Measurements from ENCODE around the gene OBP2A. TPM values are rescaled to one million over a fixed set of nuclear protein-coding genes. Genes with fewer than 3 reads are reported as not detected.

OBP2A gene
- total RNA-seq, 1 experiment from 2014 or later: not detected

Other genes starting within 250 kb of the OBP2A start
- gene PPP1R26, start 66.3 kb upstream of the OBP2A start, total RNA-seq (2021): 36.2 to 44.4 TPM (median 37.4 TPM) in 3 replicates
- 74.2 to 78.0 TPM (median 77.6 TPM) in 3 replicates for gene MRPS2, start 45.4 kb upstream of the OBP2A start, total RNA-seq (2021)
- not detected in 3 replicates for gene LCN1, start 24.7 kb upstream of the OBP2A start, total RNA-seq (2021)
- gene PAEP, start 15.6 kb downstream of the OBP2A start, total RNA-seq (2021): not detected in 3 replicates
- gene GLT6D1, start 93.4 kb downstream of the OBP2A start, total RNA-seq (2021): 0.25 to 0.37 TPM (median 0.27 TPM) in 3 replicates
- 1.4 to 2.6 TPM (median 1.7 TPM) in 3 replicates for gene LCN9, start 117.2 kb downstream of the OBP2A start, total RNA-seq (2021)
- gene SOHLH1, start 153.4 kb downstream of the OBP2A start, total RNA-seq (2021): not detected in 3 replicates
- 0.13 to 0.16 TPM (median 0.14 TPM) in 3 replicates for gene KCNT1, start 156.1 kb downstream of the OBP2A start, total RNA-seq (2021)

All from WTC11 (cell line).